HG02763 (cell line): ENCODE results near the gene COTL1.

Source experiments
- ATAC-seq: cut with Tn5 transposase; IDR thresholded peaks from one replicate; pipeline ENCODE4 v1.9.1; 2021; ENCODE audit warnings: mild to moderate bottlenecking, moderate library complexity; ENCODE audit not compliant: unreplicated experiment

COTL1 gene

GRCh38 chr16:84555418-84556196, 62.3 kb downstream of the COTL1 start:
- no peak for ATAC-seq

- no peak for ATAC-seq
These were observed 63.1 kb downstream of the COTL1 start for GRCh38 chr16:84554627-84555328.

- ATAC-seq: no peak
These were observed 63.9 kb downstream of the COTL1 start for GRCh38 chr16:84553873-84554399.

GRCh38 chr16:84552135-84552534, 65.7 kb downstream of the COTL1 start:
- no peak for ATAC-seq

GRCh38 chr16:84550096-84550495, 67.8 kb downstream of the COTL1 start:
- ATAC-seq: no peak

- ATAC-seq: no peak
These were observed 68.7 kb downstream of the COTL1 start for GRCh38 chr16:84548971-84549844.

- ATAC-seq: no peak
These were observed 69.4 kb downstream of the COTL1 start for GRCh38 chr16:84548508-84548907.

GRCh38 chr16:84547546-84548061, 70.3 kb downstream of the COTL1 start:
- no peak for ATAC-seq

GRCh38 chr16:84546669-84547545, 71.0 kb downstream of the COTL1 start:
- ATAC-seq: no peak

GRCh38 chr16:84545114-84545737, 72.7 kb downstream of the COTL1 start:
- ATAC-seq: no peak

GRCh38 chr16:84544031-84544773, 73.7 kb downstream of the COTL1 start:
- no peak for ATAC-seq

GRCh38 chr16:84543253-84543652, 74.6 kb downstream of the COTL1 start:
- ATAC-seq: no peak

GRCh38 chr16:84541999-84542817, 75.7 kb downstream of the COTL1 start:
- ATAC-seq: no peak

GRCh38 chr16:84540194-84540593, 77.7 kb downstream of the COTL1 start:
- no peak for ATAC-seq

- no peak for ATAC-seq
These were observed 79.5 kb downstream of the COTL1 start for GRCh38 chr16:84538222-84538840.

- ATAC-seq: no peak
These were observed 80.3 kb downstream of the COTL1 start for GRCh38 chr16:84537491-84538151.

GRCh38 chr16:84535851-84536250, 82.0 kb downstream of the COTL1 start:
- ATAC-seq: no peak
